ENCODE data around the gene CRACR2B. TPM values are rescaled to one million over a fixed set of nuclear protein-coding genes. Genes with fewer than 3 reads are reported as not detected.

Gene CRACR2B
- total RNA-seq, 1 donor from 2014 or later: 1.5 TPM

GRCh38 chr11:790721-791564 is 36.8 kb upstream of the CRACR2B start:
- Mint-ChIP-seq H3K4me3 (no peak overlapping the region), H3K4me1 (peaks cover 4% of the 10 kb centered on the region), H3K9me3 (no peaks in the 10 kb centered on the region), H3K27me3 (no peaks in the 10 kb centered on the region), H3K36me3 (ENCODE audit: low read depth) (peaks cover 10% of the 10 kb centered on the region), H3K27ac (no peak overlapping the region)
- DNase-seq: no peak
- intact Hi-C loops (cut with micrococcal nuclease): loop anchor here (1.0 kb wide), 1 partner anchor 14 kb away; the partner anchor contains the start of gene GATD1

GRCh38 chr11:791658-792534 is 35.8 kb upstream of the CRACR2B start:
- H3K27me3 Mint-ChIP-seq: no peaks in the 10 kb centered on the region
- intact Hi-C loops (cut with micrococcal nuclease): no loop called here
- no peak for DNase-seq
- no peak overlapping the region for H3K27ac Mint-ChIP-seq
- peaks cover 9% of the 10 kb centered on the region for H3K4me1 Mint-ChIP-seq
- peaks cover 13% of the 10 kb centered on the region for H3K36me3 Mint-ChIP-seq (ENCODE audit: low read depth)
- H3K9me3 Mint-ChIP-seq: no peaks in the 10 kb centered on the region
- H3K4me3 Mint-ChIP-seq: no peak overlapping the region

- Mint-ChIP-seq H3K4me3 (no peak overlapping the region), H3K9me3 (no peaks in the 10 kb centered on the region), H3K27ac (no peak overlapping the region), H3K27me3 (no peaks in the 10 kb centered on the region), H3K4me1 (peaks cover 11% of the 10 kb centered on the region), H3K36me3 (ENCODE audit: low read depth) (peaks cover 13% of the 10 kb centered on the region)
- intact Hi-C loops (cut with micrococcal nuclease): no loop called here
- no peak for DNase-seq
These were observed 35.2 kb upstream of the CRACR2B start for GRCh38 chr11:792535-792821.

DNA sequence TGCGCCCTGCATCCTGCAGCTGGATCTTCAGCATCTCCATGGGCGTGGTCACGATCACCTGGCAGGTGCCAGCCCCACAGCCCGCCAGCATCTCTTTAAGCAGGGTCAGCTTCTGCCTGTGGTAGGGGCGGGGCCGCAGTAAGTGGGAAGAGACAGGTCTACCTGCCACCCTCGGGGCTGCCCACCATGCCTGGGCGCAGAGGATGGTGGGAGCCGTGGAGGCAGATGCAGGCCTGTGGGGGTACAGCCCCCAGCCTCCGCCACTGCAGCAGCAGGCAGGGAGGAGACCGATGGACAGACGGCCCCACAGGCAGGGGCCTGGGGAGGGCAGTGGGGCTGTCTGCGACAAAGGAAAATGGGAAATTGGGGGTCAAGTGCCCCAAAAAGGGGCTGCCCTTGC is 34.8 kb upstream of the CRACR2B start:
- intact Hi-C loops (cut with micrococcal nuclease): no loop called here
- Mint-ChIP-seq H3K9me3 (no peaks in the 10 kb centered on the region), H3K27ac (no peak overlapping the region), H3K27me3 (no peaks in the 10 kb centered on the region), H3K4me3 (no peak overlapping the region), H3K4me1 (peaks cover 9% of the 10 kb centered on the region), H3K36me3 (ENCODE audit: low read depth) (peaks cover 13% of the 10 kb centered on the region)
- DNase-seq: no peak

- intact Hi-C loops (cut with micrococcal nuclease): no loop called here
- DNase-seq: no peak
- H3K9me3 Mint-ChIP-seq: no peaks in the 10 kb centered on the region
- no peak overlapping the region for H3K27ac Mint-ChIP-seq
- peaks cover 13% of the 10 kb centered on the region for H3K36me3 Mint-ChIP-seq (ENCODE audit: low read depth)
- peak overlapping the region; percentile 59 for H3K4me3 Mint-ChIP-seq
- peaks cover 9% of the 10 kb centered on the region for H3K4me1 Mint-ChIP-seq
- H3K27me3 Mint-ChIP-seq: no peaks in the 10 kb centered on the region
These were observed 34.2 kb upstream of the CRACR2B start for GRCh38 chr11:793556-793955.

DNA sequence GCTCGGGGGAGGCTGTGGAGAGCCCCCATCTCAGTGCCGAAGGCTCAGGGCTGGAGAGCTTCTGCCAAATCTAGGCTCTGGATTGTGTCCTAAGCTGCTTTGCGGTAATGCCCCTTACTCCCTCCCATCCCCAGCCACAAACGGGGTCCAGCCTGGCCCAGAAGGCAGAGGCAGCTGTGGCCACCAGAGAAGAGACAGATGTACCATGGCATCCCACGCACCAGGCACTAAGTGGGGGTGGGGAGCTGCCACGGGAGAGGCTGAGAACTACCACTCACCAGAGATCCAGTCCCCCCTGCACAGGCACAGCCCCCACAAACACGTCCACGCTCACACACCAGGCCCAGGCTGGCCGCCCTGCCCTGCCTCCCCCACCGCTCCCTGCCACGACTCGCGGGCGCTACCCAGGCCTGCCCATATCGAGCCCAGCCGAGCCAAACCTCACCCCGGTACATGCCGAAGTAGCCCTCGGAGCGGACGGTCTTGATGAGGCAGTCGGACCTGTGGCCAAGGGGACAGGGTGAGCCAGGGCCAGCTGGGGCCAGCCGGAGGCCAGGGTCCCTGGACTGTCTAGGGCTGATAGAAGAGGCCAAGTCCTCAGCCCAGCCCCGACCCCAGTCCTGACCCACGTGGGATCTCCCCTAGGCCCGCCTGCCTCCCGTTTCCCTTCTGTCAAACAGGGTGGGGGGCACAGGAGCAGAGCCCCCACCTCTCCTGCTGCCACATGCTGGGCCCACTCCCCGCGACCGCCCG is 33.5 kb upstream of the CRACR2B start:
- Mint-ChIP-seq H3K27ac (no peak overlapping the region), H3K27me3 (no peaks in the 10 kb centered on the region), H3K36me3 (ENCODE audit: low read depth) (peaks cover 13% of the 10 kb centered on the region), H3K4me1 (peaks cover 9% of the 10 kb centered on the region), H3K9me3 (no peaks in the 10 kb centered on the region), H3K4me3 (peak overlapping the region; percentile 59)
- no peak for DNase-seq
- intact Hi-C loops (cut with micrococcal nuclease): no loop called here

DNA sequence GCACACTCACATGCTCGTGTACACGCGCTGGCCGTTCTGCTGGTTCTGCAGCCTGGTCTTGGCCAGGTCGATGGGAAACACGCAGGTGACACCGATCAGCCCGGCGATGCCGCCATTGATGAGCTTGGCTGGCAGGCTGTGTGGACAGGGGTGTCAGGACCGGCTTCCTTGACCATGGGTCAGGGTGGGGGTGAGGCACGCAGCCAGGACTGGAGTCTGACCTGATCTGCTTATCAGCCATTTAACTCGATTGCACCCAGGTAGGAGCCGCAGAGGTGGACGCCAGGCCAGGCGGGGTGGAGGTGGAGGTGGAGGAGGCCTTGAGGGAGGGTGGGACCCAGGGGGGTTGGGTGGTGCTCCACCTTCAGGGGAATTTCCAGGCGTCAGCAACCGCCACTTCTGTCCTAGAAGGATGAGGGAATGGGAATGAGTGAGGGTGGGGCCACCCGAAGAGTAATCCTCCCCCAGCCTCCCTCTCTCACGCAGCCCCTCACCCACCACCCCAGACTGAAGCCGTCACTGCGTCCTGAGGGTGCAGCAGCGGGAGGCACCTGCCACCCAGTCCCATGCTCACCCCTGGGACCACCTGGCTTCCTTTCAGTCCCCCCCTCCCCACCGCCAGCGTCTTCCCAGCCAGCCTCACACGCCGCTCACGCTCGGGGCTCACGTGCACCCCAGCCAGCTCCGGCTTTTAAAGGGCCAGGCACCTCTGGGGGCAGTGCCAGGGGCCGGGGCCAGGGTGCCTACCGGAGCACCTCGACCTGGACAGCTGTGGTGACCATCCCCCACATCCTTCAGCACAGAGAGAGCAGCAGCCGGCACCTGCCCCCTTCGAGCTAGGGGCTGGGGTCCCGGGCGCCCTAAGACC is 32.7 kb upstream of the CRACR2B start:
- H3K4me1 Mint-ChIP-seq: peaks cover 7% of the 10 kb centered on the region
- H3K36me3 Mint-ChIP-seq (ENCODE audit: low read depth): peaks cover 15% of the 10 kb centered on the region
- intact Hi-C loops (cut with micrococcal nuclease): loop anchor here (5.0 kb wide), 3 partner anchors 98 to 288 kb away; partner anchors contain the start of genes DEAF1, PHRF1, RNH1 and TMEM80
- H3K4me3 Mint-ChIP-seq: peak overlapping the region; percentile 68
- no peaks in the 10 kb centered on the region for H3K27me3 Mint-ChIP-seq
- H3K27ac Mint-ChIP-seq: no peak overlapping the region
- H3K9me3 Mint-ChIP-seq: no peaks in the 10 kb centered on the region
- no peak for DNase-seq

DNA sequence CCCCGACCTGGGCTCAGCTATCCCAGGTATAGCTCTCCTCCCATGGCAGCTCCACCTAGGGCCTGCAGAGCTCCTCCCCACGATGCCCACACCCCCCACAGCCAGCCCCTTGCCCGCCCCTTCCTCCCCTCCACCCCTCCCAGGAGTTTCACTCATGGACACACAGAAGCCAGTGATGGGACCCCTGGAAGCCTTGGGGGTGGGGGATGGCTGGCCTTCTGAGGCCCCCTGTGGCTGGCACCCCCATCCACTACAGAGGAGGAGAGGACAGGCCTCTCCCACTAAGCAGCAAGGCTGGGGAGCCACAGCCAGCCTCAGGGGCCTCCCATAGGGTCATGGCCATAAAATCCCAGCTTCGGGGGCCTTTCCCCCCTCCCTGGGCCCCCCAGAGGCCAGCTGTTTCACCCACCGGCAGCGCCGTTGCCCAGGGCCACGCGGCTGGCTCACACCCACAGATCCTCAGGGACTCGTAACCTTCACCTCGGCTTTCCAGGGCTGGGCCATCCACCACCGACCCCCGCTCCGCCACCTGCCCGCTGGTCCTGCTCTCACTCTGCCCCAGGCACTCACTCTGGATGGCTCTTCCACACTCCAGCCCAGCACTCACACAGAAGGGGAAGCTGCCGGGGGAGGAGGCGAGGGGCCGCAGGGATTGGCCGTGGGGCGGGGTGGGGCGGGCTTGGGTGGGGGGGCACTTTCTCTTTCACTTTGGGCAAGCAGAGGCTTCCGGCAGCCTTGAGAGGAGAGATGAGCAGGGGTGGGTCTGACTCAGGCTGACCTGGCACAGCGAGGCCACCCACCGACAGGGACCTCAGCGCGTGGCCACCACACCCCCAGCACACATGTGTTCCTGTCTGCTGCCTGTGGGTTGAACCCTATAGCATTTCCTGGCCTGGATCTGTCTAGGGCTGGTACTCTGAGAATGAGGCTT is 31.8 kb upstream of the CRACR2B start:
- DNase-seq: peak; percentile 93
- Mint-ChIP-seq H3K4me1 (peaks cover 7% of the 10 kb centered on the region), H3K4me3 (peak overlapping the region; percentile 91), H3K27ac (peak overlapping the region; percentile 80), H3K36me3 (ENCODE audit: low read depth) (peaks cover 16% of the 10 kb centered on the region), H3K9me3 (no peaks in the 10 kb centered on the region), H3K27me3 (no peaks in the 10 kb centered on the region)
- intact Hi-C loops (cut with micrococcal nuclease): loop anchor here (1.0 to 5.0 kb wide), 7 partner anchors 9 to 289 kb away; partner anchors contain the start of genes DEAF1, GATD1, PHRF1 and PIDD1

GRCh38 chr11:796565-797295 is 31.0 kb upstream of the CRACR2B start:
- peaks cover 18% of the 10 kb centered on the region for H3K36me3 Mint-ChIP-seq (ENCODE audit: low read depth)
- no peak for DNase-seq

GRCh38 chr11:797296-798092 is 30.2 kb upstream of the CRACR2B start:
- H3K27ac Mint-ChIP-seq: peak overlapping the region; percentile 87
- H3K4me3 Mint-ChIP-seq: peak overlapping the region; percentile 91
- peaks cover 16% of the 10 kb centered on the region for H3K36me3 Mint-ChIP-seq (ENCODE audit: low read depth)
- peak; percentile 92 for DNase-seq
- no peaks in the 10 kb centered on the region for H3K9me3 Mint-ChIP-seq
- intact Hi-C loops (cut with micrococcal nuclease): loop anchor here (2.0 to 5.0 kb wide), 5 partner anchors 21 to 290 kb away; partner anchors contain the start of genes DEAF1, GATD1, PHRF1 and RNH1
- peaks cover 7% of the 10 kb centered on the region for H3K4me1 Mint-ChIP-seq
- no peaks in the 10 kb centered on the region for H3K27me3 Mint-ChIP-seq

More at GRCh38 chr11:796565-797295, 31.0 kb upstream of the CRACR2B start:
- Mint-ChIP-seq H3K27ac (peak overlapping the region; percentile 87), H3K9me3 (no peaks in the 10 kb centered on the region), H3K27me3 (no peaks in the 10 kb centered on the region), H3K4me1 (peaks cover 7% of the 10 kb centered on the region), H3K4me3 (peak overlapping the region; percentile 91)
- intact Hi-C loops (cut with micrococcal nuclease): loop anchor here (1.0 to 5.0 kb wide), 7 partner anchors 9 to 289 kb away; partner anchors contain the start of genes DEAF1, GATD1, PHRF1 and PIDD1

All from activated CD4-positive, alpha-beta T cell treated with anti-CD3 and anti-CD28 coated beads, Interleukin-2, amount 10 ng/mL, durations not matched to agents 24 days and 14 days (primary cell).